ENCODE results near the gene CANT1.

DNA sequence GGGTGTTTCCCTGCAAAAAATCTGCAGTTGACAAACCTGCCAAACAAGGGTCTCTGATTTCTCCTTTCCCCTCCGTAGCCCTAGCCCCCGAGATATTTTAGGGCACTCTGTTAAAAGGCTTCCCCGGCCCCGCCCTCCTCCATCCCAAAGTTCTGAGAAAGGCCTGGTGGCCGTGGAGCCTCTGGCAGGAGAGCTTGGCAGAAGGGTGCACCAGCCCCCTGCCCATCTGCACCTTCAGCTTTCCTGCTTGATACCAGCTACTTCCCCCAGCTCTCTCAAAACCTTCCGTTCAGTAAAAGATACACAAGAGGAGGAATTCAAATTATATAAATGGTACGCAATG is 711 bp upstream of the CANT1 start:
- TF ChIP-seq, protein P1, sequence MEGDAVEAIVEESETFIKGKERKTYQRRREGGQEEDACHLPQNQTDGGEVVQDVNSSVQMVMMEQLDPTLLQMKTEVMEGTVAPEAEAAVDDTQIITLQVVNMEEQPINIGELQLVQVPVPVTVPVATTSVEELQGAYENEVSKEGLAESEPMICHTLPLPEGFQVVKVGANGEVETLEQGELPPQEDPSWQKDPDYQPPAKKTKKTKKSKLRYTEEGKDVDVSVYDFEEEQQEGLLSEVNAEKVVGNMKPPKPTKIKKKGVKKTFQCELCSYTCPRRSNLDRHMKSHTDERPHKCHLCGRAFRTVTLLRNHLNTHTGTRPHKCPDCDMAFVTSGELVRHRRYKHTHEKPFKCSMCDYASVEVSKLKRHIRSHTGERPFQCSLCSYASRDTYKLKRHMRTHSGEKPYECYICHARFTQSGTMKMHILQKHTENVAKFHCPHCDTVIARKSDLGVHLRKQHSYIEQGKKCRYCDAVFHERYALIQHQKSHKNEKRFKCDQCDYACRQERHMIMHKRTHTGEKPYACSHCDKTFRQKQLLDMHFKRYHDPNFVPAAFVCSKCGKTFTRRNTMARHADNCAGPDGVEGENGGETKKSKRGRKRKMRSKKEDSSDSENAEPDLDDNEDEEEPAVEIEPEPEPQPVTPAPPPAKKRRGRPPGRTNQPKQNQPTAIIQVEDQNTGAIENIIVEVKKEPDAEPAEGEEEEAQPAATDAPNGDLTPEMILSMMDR (conservative IDR thresholded peaks at IDR 0.05 in 1 of 2, IDR thresholded peaks at IDR 0.05 in 1 of 2; ENCODE audit: low read depth in 1 of 2, low read length in 2 of 2), result no peak
- no peak for TF ChIP-seq EZH2 (IDR thresholded peaks at IDR 0.05; ENCODE audit: low read length, missing control alignments)
